GM12878 (cell line): ENCODE data around the gene ISG20L2.

ENCODE experiments used
- EZH2 ChIP-seq: IDR thresholded peaks from 2 replicates; pipeline ENCODE4 v1.6.1; 2012; ENCODE audit warnings: low read depth, mild to moderate bottlenecking, control low read depth, inconsistent platforms, low read length, borderline replicate concordance; ENCODE audit not compliant: control insufficient read depth
- JUND ChIP-seq: IDR thresholded peaks from 2 replicates; pipeline ENCODE4 v1.6.1; 2012; ENCODE audit warnings: low read depth, mild to moderate bottlenecking, low read length, improper control_type of control experiment, moderate library complexity
- MXI1 ChIP-seq: fragments of 150-350 bp; IDR thresholded peaks from 2 replicates; pipeline ENCODE4 v1.6.1; 2011; ENCODE audit warnings: low read depth, mild to moderate bottlenecking, inconsistent platforms, low read length, improper control_type of control experiment
- RUNX3 ChIP-seq: IDR thresholded peaks from 2 replicates; pipeline ENCODE4 v1.6.1; 2012; ENCODE audit warnings: low read length, inconsistent platforms
- SMARCA5 ChIP-seq: fragments of 450-650 bp; IDR thresholded peaks from 2 replicates; pipeline ENCODE4 v1.6.1; 2017; ENCODE audit warnings: mild to moderate bottlenecking
- SP1 ChIP-seq: IDR thresholded peaks from one replicate; pipeline ENCODE4 v1.6.1; 2011; ENCODE audit warnings: low read depth, low read length
- SUZ12 ChIP-seq: fragments of 200-600 bp; sonication (generic); IDR thresholded peaks from one replicate; pipeline ENCODE4 v1.6.1; 2018; ENCODE audit warnings: antibody characterized with exemption, mild to moderate bottlenecking; ENCODE audit not compliant: unreplicated experiment
- TCF3 ChIP-seq: IDR thresholded peaks from 2 replicates; pipeline ENCODE4 v1.6.1; 2012; ENCODE audit warnings: low read depth, mild to moderate bottlenecking, low read length, borderline replicate concordance; ENCODE audit not compliant: insufficient read depth
- ZSCAN29 ChIP-seq: fragments of 450-650 bp; IDR thresholded peaks from 2 replicates; pipeline ENCODE4 v1.6.1; 2017; ENCODE audit warnings: mild to moderate bottlenecking, moderate library complexity
- TF ChIP-seq, protein P1 (sequence below), 3 experiments: IDR thresholded peaks in 2 of 3; conservative IDR thresholded peaks in 1 of 3; 2 replicates each; pipeline ENCODE4 v1.5.1; 2011; ENCODE audit warnings: low read depth in 3 of 3, low read length in 3 of 3, mild to moderate bottlenecking in 3 of 3, control low read depth in 2 of 3, moderate library complexity in 2 of 3, inconsistent platforms in 1 of 3, mixed read lengths in 1 of 3; ENCODE audit not compliant: control insufficient read depth in 2 of 3, insufficient read depth in 1 of 3; ENCODE audit errors: extremely low read depth in 1 of 3

GRCh38 chr1:156747742-156748669, 19.4 kb upstream of the ISG20L2 start:
- TF ChIP-seq SP1 (no peak), MXI1 (no peak), ZSCAN29 (no peak), SMARCA5 (no peak), SUZ12 (no peak), RUNX3 (no peak), EZH2 (no peak), JUND (no peak), TCF3 (no peak)
- TF ChIP-seq, protein P1, sequence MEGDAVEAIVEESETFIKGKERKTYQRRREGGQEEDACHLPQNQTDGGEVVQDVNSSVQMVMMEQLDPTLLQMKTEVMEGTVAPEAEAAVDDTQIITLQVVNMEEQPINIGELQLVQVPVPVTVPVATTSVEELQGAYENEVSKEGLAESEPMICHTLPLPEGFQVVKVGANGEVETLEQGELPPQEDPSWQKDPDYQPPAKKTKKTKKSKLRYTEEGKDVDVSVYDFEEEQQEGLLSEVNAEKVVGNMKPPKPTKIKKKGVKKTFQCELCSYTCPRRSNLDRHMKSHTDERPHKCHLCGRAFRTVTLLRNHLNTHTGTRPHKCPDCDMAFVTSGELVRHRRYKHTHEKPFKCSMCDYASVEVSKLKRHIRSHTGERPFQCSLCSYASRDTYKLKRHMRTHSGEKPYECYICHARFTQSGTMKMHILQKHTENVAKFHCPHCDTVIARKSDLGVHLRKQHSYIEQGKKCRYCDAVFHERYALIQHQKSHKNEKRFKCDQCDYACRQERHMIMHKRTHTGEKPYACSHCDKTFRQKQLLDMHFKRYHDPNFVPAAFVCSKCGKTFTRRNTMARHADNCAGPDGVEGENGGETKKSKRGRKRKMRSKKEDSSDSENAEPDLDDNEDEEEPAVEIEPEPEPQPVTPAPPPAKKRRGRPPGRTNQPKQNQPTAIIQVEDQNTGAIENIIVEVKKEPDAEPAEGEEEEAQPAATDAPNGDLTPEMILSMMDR (IDR thresholded peaks at IDR 0.05 in 2 of 3, conservative IDR thresholded peaks at IDR 0.05 in 1 of 3; ENCODE audit: control insufficient read depth in 2 of 3, extremely low read depth in 1 of 3, insufficient read depth in 1 of 3, low read depth in 3 of 3, low read length in 3 of 3): no peak
